GM06990 (cell line): ENCODE measurements around the gene RNF187.
A peak's percentile ranks its signal among the peaks of the same experiment; 100 is the strongest.

Experiments
- DNase-seq: peaks from one replicate; pipeline ENCODE4 v3.0.0-alpha.2; 2011; ENCODE audit not compliant: insufficient read length; ENCODE audit errors: extremely low read depth
- H3K27me3 ChIP-seq: replicated peaks from 2 replicates; pipeline ENCODE4 v1.6.0; 2011; ENCODE audit warnings: low read length; ENCODE audit not compliant: control insufficient read depth, insufficient read depth
- H3K36me3 ChIP-seq: 2 replicates; pipeline ENCODE4 v1.5.1; 2011; ENCODE audit warnings: low read length; ENCODE audit not compliant: control insufficient read depth, insufficient read depth
- H3K4me3 ChIP-seq: replicated peaks from 2 replicates; pipeline ENCODE4 v1.5.1; 2011; ENCODE audit warnings: low read depth, mild to moderate bottlenecking, control low read depth, low read length
- TF ChIP-seq, protein P1 (sequence below): IDR thresholded peaks from 2 replicates; pipeline ENCODE4 v1.5.1; 2011; ENCODE audit warnings: low read length, control low read depth, mild to moderate bottlenecking, inconsistent platforms; ENCODE audit not compliant: insufficient read depth, poor library complexity, severe bottlenecking

RNF187 gene

DNA sequence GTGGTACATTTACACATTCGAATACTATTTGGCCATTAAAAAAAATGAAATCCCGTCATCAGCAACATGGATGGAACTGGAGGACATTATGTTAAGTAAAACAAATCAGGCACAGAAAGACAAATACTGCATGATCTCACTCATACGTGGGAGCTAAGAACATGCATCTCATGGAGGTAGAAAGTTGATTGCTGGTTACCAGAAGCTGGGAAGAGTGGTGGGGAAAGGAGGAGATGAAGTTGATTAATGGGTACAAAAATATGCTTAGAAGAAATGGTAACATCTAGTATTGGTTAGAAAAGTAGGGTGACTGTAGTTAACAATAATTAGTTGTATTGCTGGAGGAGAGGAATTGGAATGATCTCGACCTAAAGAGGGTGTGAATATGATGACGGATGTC, 24.6 kb upstream of the RNF187 start:
- H3K4me3 ChIP-seq, result no peak overlapping the region
- H3K27me3 ChIP-seq, result no peaks in the 10 kb centered on the region
- DNase-seq, result no peak

DNA sequence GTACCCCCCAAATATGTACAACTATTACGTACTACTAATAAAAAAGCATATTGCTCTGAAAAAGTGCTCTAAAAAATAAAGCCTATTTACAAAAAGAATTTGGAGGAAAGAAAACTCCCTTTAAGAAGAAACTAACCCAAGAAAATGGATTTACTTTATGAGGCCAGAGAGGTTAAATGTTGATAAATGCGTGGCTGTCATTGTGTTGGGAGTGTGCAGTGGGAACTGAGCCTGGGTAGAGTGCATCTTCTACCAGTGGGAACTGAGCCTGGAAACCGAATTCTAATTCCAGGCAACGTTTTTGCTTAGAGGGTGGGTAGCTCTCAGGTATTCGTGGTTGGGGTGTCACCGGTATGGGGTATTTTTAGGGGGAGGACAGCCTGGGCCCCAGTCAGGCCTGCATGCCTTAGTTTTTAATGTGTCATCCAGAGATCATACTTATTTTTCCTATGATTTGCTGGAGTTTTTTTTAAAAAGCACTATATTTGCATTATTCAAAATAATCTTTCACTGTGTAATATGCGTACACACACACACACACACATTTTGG, 24.1 kb upstream of the RNF187 start:
- no peaks in the 10 kb centered on the region for H3K27me3 ChIP-seq
- peak overlapping the region; percentile 72 for H3K4me3 ChIP-seq
- TF ChIP-seq, protein P1, sequence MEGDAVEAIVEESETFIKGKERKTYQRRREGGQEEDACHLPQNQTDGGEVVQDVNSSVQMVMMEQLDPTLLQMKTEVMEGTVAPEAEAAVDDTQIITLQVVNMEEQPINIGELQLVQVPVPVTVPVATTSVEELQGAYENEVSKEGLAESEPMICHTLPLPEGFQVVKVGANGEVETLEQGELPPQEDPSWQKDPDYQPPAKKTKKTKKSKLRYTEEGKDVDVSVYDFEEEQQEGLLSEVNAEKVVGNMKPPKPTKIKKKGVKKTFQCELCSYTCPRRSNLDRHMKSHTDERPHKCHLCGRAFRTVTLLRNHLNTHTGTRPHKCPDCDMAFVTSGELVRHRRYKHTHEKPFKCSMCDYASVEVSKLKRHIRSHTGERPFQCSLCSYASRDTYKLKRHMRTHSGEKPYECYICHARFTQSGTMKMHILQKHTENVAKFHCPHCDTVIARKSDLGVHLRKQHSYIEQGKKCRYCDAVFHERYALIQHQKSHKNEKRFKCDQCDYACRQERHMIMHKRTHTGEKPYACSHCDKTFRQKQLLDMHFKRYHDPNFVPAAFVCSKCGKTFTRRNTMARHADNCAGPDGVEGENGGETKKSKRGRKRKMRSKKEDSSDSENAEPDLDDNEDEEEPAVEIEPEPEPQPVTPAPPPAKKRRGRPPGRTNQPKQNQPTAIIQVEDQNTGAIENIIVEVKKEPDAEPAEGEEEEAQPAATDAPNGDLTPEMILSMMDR, result no peak
- no peak for DNase-seq
- no peaks in the 10 kb centered on the region for H3K36me3 ChIP-seq

More for the DNA sequence above, 24.6 kb upstream of the RNF187 start:
- H3K36me3 ChIP-seq, result no peaks in the 10 kb centered on the region
- TF ChIP-seq, protein P1, result no peak

DNA sequence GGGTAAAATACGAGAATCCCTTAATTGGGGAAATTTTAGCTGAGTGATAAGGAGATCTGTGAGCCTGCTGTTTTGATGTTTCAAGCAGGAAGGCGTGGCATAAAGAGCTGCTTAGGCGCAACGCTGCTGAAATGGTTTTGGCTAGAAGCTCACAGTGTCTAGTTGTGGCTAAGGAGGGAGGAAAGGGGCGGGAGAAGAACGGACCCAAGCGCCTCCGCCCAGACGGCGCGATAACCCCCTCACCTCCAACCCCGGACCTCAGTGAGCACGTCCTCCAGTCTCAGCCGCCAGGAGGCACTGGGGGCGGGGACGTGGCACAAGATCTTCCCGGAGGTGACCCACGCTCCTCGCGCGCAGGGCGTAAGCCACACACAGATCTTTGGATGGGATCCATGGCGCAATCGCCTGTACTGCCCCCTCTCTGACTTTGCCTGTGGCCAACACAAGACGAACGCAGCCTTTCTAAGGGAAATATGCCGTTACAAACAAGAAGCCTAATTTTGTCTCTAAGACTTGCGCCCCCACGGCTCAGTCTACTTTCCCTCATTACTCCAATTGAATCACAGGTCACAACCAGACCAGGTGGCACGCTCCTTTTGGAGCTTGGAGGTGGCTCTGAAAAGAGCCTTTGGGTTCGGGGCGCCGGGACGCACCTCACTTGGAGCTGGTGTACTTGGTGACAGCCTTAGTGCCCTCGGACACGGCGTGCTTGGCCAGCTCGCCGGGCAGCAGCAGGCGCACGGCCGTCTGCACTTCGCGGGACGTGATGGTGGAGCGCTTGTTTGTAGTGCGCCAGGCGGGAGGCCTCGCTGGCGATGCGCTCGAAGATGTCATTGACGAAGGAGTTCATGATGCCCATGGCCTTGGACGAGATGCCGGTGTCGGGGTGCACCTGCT, 23.4 kb upstream of the RNF187 start:
- Histone ChIP-seq H3K36me3 (no peaks in the 10 kb centered on the region), H3K4me3 (peak overlapping the region; percentile 72), H3K27me3 (no peaks in the 10 kb centered on the region)
- TF ChIP-seq, protein P1, result peak; percentile 38
- DNase-seq, result peak; percentile 86

DNA sequence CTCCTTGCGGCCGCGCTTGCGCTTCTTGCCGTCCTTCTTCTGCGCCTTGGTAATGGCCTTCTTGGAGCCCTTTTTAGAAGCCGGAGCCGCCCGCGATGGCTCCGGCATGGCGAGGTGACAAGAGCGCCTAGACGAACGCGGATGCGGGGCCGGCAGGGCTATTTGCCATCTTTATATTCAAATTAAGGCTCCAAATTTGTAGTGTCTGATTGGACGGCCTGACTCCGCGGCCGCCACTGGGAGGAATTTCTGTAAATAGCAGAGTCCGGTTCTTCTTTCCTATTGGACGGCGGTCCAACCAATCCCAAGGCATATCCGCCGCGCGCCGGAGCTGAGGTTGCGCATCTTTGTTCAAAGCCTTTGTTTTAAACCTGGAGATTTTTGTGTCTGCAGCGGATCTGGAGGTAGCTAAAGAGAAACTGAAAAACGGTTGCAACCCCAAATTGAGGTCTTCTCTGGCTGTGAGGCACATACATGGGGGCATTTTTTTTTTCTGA, 22.6 kb upstream of the RNF187 start:
- TF ChIP-seq, protein P1, result no peak
- H3K27me3 ChIP-seq, result no peaks in the 10 kb centered on the region; the same call in 1 of the 2 replicates
- peak; percentile 80 for DNase-seq
- H3K4me3 ChIP-seq, result peak overlapping the region; percentile 72
- no peaks in the 10 kb centered on the region for H3K36me3 ChIP-seq

DNA sequence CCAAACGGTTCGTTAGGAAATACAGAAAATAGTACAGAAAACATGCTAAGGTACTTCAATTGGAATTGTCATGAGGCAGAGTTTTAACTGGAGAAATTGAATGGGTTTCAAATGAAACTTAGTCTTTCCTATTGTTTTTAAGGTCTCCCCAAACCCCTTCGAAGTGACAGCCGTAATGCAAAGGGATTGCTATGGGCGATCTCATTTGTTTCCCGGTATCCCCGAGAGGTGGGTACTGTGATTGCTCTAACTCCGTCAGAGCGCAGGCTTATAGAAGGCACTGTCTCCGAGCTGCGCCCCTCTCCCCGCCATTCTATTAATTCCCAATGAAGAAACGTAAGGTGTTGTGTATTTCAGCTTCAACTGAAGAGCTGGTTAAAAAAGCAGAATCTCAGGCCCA, 22.0 kb upstream of the RNF187 start:
- Histone ChIP-seq H3K27me3 (no peaks in the 10 kb centered on the region; the same call in 1 of the 2 replicates), H3K36me3 (no peaks in the 10 kb centered on the region), H3K4me3 (peak overlapping the region; percentile 72)
- TF ChIP-seq, protein P1, result no peak
- DNase-seq, result no peak
